NCI-H510A treated with DMSO at 0.1 percent for 48 hours (cell line): Measurements from ENCODE around the gene CAPN1.

Experiments used
- DNase-seq: peaks from one replicate; lab custom pipeline; 2025; lab: John Stamatoyannopoulos, UW

The CAPN1 gene

DNA sequence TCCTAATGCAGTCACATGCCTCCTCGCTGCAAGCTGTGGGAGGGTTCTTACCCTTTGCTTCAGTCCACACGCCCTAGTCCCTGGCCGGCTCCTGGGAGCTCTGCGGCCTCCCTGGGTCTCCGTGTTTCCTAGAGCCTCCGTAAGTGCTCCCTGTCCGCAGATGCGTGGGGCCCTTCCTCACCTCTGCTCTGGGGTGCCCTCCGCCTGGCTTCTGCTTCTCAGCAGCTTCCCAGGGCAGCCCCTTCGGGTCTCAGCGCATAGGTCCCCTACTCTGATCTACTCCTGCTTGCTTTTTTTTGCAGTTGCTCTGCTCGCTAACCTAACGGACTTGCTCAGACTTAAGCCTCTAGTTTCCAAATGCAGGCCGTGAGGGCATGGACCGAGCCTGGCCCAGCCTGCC lies 22.4 kb downstream of the CAPN1 start:
- DNase-seq: no peak

DNA sequence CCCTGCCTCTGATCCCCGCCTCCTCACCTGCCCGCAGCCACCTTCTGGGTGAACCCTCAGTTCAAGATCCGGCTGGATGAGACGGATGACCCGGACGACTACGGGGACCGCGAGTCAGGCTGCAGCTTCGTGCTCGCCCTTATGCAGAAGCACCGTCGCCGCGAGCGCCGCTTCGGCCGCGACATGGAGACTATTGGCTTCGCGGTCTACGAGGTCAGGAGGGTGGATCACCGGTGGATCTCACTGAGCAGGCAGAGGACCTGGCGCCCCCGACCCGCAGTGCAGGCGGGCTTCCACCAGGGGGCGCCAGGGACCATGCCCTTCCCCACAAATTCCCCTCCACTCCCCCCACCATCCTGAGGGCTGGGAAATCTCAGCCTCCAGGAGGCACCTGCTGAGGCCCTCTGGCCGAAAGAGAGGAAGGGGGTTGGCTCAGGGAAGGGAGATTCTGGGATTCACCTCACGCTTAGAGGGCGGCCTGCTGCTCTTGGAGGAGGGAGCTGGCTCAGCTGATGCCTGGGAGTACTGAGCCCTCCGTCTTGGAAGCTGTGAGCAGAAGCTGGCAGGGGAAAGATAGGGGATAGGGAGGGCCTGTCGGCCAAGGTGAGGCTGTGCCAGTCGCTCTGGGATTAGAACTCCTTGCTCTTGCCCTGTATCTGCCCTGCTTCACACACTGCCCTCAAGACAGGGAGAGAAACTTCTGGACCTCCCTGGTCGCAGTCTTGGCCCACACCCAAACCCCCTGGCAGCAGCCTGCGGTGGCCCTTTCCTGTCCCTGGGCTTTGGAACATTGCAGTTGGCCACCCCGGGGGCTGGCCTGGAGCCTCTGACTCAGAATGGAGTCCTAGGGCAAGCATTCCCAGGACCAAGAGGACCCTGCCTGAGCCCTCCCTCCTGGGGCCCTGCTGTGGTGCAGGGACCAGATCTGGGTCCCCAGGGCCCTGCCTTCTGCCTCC lies 23.2 kb downstream of the CAPN1 start:
- DNase-seq: peak; percentile 16

DNA sequence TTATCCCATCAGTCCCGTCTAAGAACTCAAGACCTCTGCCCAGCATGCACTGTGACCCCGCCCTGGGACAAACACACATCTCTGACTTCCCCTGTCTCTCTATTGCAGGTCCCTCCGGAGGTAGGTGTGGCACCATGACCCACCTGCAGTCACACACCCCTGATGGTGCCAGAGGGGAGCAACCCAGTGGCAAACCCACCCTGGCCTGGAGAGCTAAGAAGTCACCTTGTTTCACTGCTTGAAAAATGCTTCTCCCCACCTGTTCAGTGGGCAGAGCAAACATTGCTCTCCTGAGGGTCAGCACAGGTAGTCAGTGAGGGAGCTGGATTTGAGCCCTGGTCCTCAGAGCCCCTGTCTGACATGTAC lies 23.9 kb downstream of the CAPN1 start:
- no peak for DNase-seq

DNA sequence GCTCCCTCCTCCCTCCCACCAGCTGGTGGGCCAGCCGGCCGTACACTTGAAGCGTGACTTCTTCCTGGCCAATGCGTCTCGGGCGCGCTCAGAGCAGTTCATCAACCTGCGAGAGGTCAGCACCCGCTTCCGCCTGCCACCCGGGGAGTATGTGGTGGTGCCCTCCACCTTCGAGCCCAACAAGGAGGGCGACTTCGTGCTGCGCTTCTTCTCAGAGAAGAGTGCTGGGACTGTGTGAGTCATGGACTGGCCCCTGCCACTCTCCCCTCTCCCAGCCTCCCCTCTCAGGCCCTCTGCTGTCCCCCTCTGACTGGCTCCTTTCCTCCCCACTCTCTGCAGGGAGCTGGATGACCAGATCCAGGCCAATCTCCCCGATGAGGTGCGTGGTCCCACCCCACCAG lies 24.7 kb downstream of the CAPN1 start:
- no peak for DNase-seq

DNA sequence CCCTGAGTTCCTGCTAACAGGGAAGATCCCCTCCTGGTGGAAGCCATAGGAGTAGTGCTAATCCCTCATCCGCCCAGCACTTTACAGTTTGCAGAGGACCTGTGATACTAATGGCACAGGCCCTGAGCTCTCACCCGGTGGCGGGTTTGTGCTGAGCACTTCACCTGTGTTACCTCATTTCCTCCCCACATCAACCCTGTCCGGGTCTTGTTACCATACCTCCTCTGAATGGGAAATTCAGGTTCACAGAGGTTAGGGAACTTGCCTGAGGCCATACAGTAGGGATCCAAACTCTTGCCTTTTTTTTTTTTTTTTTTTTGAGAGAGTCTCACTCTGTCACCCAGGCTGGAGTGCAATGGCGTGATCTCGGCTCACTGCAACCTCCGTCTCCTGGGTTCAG lies 25.2 kb downstream of the CAPN1 start:
- DNase-seq: peak; percentile 6

DNA sequence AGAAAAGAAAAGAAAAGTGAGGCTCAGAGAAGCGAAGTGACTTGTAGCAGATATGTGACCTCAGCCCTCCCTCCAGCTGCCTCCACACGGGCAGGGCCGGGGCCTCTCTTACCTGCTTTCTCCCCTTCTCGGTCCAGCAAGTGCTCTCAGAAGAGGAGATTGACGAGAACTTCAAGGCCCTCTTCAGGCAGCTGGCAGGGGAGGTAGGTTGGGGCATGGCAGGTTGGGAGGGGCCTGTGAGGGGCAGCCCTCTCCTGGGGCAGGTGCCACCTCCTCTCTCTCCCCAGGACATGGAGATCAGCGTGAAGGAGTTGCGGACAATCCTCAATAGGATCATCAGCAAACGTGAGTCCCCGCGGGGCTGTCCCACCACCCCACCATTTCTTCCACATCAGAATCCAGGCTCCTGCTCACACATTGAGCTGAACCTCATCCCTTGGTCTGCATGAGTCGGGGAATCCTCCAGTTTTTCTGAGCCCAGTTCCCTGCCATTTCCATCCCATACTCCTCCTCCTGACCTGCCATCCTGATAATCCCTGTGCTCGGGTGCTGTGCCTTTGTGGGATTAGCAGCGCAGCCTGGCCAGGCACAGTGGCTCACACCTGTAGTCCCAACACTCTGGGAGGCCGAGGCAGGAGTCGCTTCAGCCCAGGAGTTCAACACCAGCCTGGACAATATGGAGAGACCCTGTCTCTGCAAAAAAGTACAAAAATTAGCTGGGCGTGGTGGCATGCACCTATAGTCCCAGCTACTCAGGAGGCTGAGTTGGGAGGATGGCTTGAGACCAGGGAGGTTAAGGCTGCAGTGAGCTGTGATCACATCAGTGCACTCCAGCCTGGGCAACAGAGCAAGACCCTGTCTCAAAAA lies 26.4 kb downstream of the CAPN1 start:
- peak; percentile 64 for DNase-seq

DNA sequence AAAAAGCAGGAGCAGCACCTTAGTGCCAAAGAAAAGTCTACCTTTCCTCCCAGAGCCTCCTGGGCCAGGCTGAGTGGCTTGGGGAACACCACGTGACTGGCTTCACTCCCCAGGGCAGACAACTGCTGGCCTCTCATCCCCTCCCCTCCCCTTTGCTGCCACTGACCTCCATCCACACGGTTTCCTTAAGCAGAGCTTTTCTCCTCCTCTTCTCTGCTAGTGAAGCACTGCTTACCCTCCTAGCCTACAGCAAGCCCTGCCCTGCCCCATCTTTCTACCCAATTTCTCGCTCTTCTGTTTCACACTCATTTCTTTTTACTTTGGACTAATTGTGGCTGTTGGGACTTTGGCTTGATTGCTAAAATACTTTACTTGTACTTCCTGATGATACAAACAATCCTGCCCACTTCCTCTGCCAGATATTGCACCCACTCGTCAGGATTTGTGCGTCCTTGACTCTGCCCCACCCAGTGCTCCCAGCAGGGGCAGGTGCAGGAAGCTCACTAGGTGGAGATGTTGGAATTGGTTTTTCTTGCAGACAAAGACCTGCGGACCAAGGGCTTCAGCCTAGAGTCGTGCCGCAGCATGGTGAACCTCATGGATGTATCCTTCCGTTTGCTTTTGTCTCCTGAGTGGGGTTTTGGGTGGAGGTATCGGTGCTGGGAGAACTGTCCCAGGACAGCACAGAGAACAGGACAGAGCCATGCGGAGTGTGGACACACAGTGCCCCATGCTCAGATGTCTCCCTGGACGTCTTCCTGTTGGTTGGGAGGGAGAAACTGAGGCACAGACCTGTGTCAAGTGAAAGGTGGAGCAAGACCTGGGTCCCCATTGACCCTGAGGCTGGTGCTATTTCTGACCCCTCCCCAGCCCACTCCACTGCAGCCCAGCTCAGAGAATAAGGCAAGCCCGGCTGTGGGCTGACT lies 27.3 kb downstream of the CAPN1 start:
- DNase-seq: peak; percentile 67

DNA sequence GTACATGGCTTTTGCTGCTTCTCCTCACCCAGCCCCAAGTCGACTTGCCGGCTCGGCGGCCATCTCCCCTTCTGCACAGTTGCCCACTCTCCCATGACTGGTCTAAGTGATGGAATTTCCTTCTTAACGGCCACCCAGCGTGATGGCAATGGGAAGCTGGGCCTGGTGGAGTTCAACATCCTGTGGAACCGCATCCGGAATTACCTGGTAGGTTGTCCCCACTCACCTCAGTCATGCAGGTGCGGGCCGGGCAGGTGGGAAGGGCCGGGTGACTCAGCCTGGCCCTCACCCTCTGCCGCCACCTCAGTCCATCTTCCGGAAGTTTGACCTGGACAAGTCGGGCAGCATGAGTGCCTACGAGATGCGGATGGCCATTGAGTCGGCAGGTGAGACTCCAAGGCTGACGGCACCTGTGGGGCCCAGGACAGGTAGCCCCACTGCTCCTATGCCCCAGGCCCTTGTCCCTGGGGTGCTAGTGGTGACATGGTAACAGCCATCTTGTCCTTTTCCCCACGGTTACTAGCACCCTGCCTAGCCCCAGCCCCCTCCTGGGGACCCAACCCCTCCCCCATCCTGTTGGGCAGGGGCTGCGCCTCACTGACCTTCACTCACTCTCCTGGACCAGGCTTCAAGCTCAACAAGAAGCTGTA lies 28.1 kb downstream of the CAPN1 start:
- DNase-seq: no peak

DNA sequence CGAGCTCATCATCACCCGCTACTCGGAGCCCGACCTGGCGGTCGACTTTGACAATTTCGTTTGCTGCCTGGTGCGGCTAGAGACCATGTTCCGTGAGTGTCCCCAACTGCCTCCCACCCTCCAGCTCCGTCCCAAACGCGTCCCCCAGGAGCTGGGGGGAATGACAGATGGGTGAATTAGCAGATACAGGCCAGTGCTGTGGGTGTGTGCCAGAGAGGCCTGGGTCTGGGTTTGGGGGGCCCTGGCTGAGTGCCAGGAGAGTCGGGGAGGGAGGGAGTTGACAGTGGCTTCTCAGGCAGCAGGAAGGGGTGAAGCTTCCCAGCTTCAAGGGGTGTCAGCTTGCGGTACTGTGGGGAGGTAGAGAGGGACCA lies 28.6 kb downstream of the CAPN1 start:
- no peak for DNase-seq

DNA sequence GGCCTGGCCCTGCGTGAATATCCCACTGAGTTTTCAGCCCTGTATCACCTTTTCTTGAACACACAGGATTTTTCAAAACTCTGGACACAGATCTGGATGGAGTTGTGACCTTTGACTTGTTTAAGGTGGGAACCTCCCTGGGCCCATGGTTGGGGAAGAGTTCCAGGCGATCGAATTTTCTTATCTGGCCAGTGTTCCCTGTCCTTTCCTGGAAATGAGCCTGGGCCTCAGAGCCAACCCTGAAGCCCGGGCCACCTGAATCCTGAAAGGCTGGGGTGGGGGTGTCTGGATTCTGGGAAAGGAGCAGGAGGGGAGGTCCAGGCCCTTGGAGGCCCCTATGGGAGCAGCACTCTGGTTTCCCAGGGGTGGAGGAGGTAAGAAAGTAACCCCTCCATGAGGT lies 29.0 kb downstream of the CAPN1 start:
- DNase-seq: no peak

DNA sequence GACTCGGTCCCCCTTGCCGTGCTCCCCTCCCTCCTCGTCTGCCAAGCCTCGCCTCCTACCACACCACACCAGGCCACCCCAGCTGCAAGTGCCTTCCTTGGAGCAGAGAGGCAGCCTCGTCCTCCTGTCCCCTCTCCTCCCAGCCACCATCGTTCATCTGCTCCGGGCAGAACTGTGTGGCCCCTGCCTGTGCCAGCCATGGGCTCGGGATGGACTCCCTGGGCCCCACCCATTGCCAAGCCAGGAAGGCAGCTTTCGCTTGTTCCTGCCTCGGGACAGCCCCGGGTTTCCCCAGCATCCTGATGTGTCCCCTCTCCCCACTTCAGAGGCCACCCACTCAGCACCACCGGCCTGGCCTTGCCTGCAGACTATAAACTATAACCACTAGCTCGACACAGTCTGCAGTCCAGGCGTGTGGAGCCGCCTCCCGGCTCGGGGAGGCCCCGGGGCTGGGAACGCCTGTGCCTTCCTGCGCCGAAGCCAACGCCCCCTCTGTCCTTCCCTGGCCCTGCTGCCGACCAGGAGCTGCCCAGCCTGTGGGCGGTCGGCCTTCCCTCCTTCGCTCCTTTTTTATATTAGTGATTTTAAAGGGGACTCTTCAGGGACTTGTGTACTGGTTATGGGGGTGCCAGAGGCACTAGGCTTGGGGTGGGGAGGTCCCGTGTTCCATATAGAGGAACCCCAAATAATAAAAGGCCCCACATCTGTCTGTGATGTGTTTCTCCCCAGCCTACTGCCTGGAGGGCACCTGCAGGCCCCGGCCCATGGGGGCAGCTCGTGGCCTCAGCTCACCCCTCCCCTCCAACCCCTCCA lies 29.8 kb downstream of the CAPN1 start:
- DNase-seq: no peak

DNA sequence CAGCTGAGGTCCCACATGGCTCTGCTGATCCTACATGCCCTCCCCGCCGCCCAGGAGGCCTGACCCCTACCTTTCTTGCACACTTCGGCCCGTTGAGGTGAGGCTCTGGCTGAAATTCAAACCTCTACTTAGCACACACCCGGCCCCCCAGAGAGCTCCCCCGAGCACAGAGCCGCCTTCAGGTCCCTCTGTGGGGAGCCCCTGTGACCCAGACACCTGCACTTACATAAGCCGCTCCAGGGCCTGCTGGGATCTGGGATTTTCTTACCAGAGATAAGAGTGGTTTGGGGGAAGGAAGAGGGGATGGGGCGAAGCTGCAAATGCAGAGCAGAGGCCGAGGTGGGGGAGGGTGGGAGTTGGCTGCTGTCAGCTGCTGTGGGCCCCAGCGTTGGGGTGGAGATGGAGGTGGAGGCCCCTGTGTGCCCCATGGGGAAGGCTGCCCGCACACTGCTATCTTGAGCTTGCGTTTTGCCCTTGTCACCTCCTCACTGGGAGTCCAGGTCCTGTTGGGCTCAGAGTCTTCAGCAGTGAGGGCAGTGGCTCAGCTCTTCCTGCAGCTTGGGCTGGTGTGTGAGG lies 30.6 kb downstream of the CAPN1 start:
- DNase-seq: no peak

DNA sequence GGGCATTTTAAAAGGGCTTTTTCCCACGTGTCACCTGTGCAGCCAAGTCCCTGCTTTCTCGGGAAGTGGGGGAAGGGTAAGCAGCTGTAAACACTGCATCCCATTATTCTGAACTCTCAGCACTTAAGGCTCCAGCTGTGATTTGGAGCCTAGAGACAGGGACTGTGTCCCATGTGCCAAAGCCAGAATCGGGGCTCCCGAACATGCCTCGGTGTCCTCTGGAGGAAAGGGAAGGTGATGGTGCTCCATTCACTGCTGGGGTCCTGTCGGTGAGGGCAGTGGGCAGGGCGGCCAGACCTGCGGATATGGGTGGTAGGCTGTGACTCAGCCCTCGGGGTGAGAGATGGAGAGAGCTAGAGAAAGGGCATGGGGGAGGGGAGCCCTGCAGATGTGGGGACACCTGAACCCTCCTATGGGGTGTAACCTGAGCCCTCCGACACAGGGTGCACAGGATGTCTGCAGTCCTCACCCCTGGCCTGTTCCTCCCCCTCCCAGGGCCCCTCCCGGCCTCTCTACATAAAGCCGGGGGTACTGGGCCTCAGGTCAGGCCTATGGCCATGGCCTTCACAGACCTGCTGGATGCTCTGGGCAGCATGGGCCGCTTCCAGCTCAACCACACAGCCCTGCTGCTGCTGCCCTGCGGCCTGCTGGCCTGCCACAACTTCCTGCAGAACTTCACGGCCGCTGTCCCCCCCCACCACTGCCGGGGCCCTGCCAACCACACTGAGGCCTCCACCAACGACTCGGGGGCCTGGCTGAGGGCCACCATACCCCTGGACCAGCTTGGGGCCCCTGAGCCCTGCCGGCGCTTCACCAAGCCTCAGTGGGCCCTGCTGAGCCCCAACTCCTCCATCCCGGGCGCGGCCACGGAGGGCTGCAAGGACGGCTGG lies 31.8 kb downstream of the CAPN1 start:
- no peak for DNase-seq

DNA sequence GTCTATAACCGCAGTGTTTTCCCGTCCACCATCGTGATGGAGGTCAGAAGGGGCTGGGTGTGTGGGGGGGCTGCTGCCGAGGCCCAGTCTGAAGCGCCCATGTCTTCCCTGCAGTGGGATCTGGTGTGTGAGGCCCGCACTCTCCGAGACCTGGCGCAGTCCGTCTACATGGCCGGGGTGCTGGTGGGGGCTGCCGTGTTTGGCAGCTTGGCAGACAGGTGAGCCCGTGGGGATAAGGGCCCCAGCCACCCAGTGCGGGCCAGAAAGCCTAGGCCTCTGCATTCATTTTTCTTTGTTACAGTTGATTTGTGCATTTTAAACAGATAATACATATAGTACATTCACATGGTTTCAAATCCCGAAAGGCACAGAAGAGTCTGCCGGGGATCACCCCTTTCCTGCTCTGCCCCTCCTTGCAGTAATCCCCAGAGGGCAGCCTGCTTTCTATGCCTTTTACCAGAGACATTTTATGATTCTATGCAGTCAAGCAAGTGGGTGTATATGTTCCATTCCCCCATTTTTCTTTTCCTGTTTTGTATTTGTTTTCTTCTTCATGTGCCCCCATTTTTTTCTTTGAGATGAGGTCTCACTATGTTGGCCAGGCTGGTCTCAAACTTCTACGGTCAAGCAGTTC lies 32.6 kb downstream of the CAPN1 start:
- DNase-seq: no peak

DNA sequence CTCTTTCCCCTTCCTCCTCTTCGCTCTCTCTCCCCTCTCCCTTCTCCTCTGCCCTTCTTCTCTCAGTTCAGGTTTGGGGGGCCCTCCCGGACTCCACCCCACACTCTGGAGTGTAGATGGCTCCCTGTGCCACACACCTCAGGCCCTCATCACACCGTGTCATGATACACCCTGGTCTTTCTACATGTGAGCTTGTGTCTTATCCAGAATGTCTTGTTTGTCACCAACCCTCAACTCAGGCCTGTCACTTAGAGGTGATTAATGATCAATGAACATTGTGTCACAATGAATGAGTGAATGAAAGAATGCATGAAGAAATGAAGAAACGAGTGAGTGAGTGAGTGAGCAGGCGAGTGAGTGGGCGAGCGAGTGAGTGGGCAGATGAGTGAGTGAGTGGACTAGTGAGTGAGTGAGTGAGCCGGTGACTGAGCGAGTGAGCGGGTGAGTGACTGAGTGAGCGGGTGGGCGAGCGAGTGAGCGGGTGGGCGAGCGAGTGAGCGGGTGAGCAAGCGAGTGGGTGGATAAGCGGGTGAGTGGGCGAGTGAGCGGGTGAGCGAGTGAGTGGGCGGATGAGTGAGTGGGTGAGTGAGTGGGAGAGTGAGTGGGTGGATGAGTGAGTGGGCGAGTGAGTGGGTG lies 33.8 kb downstream of the CAPN1 start:
- no peak for DNase-seq

DNA sequence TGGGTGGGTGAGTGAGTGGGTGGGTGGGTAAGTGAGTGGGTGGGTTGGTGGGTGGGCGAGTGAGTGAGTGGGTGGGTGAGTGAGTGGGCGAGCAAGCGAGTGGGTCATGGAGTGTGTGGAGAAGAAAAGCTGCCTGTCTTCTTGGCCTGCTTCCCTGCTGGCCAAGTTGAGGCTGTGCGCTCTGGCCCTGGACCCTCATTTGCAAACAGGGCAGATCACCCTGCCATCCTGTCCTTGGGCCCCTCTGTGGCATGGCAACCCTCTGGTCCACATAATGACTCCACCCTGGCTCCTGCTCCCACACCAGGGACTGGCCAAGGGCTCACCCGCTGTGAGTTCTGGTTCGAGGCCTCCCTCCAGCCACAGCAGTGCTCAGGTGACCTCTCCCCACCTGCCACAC lies 35.1 kb downstream of the CAPN1 start:
- no peak for DNase-seq

DNA sequence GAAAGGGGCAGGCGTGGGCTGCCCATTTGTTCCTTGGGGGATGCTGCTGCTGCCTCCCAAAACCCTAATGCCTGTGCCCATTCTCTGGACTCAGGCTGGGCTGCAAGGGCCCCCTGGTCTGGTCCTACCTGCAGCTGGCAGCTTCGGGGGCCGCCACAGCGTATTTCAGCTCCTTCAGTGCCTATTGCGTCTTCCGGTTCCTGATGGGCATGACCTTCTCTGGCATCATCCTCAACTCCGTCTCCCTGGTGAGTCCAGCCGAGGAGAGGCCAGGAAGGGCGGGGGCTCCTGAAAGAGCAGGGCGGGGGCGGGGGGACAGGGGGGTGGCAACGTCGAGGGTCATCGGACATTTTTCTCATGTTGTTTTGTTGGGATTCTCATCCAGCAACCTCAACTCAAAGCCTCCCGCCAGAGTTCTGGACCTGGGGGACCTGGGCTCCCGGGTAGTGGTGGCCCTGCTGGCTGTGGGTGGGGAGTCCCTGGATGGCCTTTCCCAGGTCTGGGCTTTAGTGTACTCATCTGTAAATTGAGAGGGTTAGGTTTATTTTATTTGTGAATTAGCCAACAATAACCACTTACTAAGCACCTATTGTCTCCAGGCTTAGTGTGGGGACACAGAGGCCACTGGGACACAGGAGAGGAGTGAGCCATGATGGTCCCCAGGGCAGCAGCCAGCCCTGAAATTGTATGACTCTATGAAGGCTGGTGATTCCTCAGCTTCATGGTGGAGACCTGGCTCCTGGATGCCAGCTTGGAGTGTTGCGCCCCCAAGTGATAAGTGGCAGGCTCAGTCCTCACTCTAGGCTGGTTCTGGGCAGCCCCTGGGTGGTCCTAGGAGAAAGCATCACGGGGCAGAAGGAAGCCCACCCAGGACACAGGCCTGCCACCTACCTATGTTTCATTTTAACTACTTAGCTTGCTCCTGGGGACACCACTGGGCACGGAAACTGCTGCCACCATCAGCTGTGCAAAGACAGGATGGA lies 36.0 kb downstream of the CAPN1 start:
- DNase-seq: no peak
